ENCODE measurements around the gene CAMKK2.
"Not testable (repeated sequence)": the region's sequence is repeated elsewhere in the genome, so short reads cannot be mapped to it uniquely, and the experiment has no call there.

CAMKK2 gene

DNA sequence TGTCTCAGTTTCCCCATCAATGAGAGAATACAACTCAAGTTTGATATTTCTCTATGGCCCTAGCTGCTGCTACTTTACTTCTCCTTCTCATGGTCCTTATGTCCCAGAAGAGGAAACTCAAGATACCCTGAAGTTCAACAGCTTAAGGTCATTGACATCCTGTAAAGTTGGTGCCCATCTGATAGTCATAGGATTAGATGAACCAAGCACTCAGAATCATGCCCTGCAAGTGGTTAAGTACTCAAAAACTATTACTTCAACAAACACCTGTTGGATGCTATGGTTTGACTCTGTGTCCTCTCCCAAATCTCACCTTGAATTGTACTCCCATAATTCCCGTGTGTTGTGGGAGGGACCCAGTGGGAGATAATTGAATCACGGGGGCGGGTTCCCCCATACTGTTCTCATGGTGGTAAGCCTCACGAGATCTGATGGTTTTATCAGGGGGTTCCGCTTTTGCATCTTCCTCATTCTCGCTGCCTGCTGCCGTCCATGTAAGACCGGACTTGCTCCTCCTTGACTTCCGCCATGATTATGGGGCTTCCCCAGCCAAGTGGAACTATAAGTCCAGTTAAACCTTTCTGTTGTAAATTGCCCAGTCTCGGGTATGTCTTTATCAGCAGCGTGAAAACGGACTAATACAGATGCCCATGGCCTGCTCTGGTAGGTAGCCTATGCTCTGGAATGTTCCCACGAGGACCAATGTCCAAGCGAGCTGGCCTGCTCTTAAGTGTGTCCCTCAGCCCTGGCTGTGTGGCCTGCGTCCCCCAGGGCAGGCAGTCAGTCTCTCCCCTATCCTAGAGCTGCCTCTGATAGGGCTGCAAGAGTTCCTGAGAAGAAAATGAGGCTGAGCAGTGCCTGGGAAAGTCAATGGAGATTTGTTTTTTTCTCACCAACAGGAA lies 18.1 kb downstream of the CAMKK2 start:
- no peak for DNase-seq

DNA sequence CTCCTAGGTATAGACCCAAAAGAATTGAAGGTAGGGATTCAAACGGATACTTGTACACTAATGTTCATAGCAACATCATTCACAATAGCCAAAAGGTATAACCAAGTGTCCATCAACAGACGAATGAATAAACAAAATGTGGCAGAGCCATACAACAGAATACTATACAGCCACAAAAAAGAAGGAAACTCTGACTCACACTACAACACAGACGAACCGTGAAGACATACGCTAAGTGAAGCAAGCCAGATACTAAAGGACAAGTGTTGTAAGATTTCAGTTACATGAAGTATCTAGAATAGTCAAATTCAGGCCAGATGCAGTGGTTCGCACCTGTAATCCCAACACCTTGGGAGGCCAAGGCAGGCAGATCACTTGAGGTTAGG lies 19.1 kb downstream of the CAMKK2 start:
- DNase-seq = no peak

DNA sequence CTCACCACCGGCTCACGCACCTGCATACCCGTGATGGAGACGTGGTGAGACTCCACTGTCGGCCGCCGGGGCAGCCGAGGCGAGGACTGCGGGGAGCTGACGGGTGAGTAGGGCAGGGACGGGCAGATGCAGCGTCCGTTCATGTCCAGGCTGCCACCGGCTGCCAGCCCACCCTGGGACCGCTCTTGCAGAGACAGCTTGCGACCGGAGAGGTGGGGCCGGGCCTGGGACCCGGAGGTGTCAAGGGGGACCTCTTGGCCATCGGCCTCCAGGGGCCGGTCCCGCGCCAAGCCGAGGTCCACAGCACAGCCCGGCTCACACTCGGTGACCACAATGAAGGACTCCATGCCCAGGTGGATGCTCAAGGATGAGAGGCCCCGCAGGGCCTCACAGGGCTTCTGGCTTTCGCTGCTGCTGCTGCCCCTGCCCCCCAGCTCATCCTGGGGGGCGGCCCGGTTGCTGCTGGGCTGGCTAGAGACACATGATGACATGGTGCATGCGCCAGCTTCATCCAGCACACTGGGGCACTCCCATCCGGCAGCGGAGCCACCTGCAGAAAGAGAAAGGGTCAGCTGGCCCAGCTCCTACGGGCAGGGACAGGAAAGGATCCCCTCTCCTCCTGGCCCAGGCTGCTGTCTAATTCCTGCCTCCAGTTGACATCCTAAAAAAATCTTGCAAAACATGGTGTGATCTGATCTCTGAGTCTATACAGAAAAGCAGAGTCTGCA lies 22.3 kb downstream of the CAMKK2 start:
- DNase-seq = no peak

DNA sequence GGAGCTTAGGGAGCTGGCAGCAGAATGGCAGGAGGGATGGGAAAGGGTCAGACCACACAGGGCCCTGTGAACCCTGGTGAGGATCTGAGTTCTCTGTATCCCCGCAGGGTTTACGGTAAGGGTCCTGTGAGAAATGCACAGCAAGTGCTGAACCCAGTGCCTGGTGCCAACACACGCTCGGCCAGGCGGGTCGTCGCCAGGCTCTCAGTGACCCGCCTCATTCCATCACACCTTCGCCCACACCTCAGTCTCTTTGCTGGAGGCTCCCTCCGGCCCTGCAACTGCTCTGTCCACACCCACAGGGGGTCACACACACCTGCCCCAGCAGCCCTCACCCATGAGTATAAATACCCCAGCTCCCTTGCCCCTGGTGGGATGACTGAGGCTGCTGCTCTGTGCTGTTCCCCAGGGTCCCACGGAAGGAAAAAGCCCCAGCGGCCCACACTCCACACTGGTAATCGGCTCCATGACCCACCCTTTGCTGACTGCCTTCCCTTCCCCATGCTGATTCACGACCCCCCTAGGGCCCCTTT lies 23.1 kb downstream of the CAMKK2 start:
- DNase-seq = no peak

DNA sequence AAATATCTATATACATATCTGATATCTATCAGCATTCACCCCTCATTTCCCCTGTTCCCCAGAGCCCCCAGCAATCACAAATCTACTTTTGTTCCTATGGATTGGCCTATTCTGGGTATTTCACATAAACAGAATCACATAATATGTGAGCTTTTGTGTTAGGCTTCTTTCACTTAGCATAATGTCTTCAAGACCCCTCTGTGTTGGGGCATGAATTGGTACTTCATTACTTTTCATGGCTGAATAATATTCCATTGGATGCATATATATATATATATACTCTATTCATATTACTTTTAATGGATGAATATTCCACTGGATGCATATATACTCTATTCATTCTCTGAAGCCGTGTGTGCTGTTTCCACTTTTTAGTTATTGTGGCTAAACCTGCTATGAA lies 28.7 kb downstream of the CAMKK2 start:
- no peak for DNase-seq

DNA sequence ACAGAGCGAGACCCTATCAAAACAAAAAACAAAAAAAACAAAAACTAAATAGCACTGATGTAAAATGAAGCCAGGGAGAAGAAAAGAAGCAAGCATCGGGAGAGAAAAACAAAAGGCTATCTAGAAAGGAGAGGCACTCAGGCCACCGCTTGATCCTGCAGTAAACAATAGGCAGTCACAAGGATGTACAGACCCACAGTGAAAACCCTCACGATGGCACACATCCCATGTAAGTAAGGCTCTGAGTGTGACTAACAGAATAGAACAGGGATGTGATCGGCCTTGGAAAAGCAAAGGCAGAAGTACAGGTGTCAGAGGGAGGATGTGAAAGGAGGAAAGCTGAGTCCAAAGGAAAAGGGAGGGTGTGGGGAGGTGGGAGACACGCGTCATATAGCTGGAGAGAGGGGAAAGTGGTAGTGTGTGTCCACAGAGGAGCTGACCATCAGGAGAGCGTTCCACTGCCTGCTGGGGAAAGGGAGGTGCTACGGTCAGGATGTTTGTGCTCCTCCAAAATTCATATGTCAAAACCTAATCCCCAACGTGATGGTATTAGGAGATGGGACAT lies 31.5 kb downstream of the CAMKK2 start:
- DNase-seq = no peak

DNA sequence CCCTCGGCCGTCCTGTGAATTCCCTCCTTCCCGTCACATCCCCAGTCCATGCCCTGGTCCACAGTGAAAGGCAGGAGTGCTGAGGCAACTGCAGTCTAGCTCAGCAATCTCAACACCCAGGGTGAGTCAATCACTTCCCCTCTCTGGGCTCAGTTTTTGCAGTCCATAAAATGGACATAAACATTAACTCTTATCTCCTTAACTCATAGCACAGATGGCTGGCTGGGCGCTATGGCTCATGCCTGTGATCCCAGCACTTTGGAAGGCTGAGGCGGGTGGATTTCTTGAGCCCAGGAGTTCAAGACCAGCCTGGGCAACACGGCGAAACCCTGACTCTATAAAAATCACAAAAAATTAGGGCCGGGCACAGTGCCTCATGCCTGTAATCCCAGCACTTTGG lies 32.4 kb downstream of the CAMKK2 start:
- no peak for DNase-seq

DNA sequence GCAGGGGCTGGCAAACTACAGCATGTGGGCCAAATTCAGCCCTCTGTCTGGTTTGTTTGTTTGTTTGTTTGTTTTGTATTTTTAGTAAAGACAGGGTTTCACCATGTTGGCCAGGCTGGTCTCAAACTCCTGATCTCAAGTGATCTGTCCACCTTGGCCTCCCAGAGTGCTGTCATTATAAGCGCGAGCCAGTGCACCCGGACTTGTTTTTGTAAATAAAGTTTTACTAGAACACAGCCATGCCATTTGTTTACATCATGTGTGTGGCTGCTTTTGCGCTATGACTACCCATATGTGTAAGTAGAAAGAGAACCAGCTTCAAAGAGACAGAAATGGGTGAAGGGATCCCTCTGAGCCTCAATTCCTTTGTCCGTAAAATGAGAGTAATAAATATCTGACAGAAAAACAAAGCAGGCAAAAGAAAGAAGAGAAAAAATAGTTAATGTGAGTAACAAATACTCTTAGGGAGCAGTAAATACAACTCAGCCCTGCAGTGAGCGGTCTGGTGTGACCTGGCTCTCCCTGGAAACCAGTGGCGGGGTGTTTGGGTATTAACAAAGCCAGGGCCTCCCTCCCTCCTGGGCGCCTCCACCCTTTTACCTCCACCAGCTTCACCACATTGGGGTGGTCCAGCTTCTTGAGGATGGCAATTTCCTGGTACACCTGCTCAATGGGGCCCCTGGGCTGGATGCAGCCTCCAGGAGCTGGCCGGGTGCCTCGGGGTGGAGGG lies 33.1 kb downstream of the CAMKK2 start:
- DNase-seq = no peak

DNA sequence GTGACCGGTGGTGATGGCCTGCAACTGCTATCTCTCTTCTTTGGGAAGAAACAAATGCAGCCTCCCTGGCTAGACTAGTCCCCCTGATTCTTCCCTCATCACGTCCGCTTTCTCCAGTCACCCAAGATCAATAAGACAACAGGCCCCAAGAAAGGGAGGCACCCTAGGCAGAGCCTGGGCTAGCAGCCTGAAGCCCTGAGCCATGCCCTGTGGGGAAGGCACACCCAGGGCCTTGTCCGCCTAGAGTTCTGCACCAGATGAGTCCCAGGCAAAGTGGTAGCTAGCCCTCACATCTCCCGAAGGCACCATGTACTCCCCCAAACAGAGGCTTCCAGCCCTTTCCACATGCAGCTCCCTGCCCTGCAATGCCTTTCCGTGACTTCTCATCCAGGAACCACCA lies 35.1 kb downstream of the CAMKK2 start:
- no peak for DNase-seq

DNA sequence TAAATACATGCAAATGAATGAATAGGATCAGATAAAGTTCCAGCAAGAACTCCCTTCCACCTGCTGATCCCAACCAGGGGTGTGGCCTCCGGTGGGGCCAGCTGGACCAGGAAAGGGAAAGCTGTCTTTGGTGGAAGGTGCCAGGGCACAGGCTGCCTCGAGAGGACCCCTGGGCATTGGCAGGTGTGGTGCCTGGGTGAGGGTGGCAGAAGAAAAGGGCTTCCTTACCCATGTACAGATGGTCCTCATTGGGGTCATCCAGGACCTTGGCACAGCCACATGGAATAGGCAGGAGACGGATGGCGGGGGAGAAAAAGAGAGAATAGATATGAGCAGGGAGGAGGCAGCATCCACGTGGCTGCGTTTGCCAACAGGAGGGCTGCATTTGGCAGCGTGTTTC lies 36.4 kb downstream of the CAMKK2 start:
- DNase-seq = no peak

DNA sequence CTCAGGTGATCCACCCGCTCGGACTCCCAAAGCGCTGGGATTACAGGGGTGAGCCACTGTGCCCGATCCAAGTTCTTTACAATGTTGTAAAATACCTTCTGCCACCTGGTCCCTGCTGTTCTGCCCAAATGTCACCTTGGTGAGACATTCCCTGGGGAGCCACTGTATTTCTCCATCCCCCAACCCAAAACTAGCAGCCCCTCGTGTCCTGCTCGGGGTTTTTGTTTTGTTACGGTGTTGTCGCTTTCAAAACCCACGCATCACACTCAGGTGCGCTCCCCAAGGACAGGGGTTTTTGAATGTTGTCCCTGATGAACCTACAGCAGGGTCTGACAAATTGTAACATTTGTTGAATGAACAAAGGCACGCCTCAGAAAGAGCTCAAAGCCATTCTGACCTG lies 37.4 kb downstream of the CAMKK2 start:
- DNase-seq = no peak

DNA sequence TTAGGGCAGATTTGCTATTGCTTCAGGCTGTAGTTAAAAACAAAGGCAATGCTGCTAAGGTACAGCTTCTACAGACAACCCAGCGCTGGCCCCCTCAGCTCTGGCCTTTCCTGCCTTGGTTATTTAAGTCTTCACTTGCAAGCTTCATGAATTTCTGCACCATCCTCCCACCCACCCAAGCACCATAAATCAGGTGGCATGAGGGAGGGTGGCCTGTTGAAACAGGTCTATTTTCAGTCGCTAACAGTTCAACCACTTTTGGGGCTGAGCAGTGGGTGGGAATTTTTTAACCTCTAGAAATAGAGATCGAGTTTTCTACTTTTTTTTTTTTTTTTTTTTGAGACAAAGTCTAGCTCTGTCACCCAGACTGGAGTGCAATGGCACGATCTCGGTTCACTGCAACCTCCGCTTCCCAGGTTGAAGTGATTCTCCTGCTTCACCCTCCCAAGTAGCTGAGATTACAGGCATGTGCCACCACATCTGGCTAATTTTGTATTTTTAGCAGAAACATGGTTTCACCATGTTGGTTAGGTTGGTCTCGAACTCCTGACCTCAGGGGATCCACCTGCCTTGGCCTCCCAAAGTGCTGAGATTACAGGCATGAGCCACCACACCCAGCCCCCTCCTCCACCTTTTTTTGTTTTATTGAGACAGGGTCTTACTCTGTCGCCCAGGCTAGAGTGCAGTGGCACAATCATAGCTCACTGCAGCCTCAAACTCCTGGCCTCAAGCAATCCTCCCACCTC lies 38.6 kb downstream of the CAMKK2 start:
- not testable (repeated sequence) for DNase-seq

DNA sequence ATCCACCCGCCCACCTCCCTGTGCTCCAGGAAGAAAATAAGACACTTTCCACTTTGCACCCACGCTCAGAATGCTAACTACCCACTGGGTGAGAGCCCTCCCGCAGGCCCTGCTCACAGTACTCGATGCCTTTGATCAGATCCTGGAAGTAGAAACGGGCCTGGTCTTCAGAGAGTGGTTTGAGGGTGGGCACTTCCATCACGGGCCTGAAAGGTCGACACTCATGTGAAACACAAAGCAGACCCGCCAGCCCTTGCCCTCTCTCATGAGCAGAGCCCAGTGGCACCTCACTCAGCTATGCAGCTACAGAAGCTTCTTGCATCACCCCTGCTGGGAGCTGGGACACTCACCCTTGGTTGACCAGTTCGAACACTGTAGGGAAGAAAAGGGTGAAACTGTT lies 41.1 kb downstream of the CAMKK2 start:
- no peak for DNase-seq

DNA sequence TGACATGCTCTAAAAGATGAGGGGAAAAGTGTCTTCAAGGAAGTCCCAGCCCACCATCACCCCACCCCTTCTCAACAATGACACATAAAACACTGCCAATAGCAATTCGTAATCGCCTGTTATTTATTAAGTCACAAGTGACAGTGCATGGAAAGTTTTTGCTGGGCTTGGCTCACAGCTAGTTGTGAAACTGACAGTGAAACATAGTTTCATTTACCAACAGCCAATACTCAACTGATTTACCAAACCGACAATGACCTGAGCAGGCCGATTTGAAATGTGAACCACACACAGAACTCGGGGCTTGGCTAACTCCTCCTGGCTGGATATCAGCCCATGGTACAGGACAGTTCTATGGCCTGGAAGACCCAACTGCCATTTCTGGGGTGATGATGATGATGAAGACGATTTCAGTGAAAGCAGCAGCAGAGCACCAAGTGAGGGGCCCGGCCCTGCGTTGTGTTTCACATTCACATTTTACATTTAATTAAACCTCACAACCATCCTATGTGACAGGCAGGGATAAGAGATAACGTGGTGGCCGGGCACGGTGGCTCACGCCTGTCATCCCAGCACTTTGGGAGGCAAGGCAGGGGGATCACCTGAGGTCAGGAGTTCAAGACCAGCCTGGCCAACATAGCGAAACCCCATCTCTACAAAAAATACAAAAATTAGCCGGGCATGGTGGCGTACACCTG lies 42.7 kb downstream of the CAMKK2 start:
- no peak for DNase-seq

DNA sequence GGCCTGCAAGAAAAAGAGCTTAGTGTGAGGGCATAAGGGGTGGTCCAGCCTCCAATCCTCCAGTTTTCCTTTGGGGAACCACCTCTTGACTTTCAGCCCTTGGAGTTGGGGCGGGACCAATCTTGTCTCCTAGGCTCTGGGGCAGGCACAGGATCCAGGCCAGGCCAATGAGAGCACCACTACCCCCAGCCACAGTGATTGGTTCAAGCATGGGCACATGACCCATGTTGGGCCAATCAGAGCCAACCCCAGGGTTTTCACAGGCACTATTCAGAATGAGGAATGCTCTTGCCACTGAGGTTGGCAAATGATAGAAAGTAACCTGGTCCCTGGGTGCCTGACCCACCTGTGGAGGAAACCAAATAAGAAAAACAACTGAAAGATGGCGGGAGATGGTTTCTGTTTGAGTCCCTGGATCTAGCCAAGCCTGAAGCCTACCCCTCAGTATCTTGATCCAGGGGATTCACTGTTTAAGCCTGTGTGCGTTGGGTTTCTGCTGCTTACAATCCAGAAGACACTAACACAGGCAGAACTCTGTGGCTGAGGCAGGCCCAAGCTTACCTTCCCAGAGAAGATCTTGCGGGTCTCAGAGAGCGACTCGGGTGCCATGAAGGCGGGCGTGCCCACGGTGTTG lies 43.7 kb downstream of the CAMKK2 start:
- no peak for DNase-seq

DNA sequence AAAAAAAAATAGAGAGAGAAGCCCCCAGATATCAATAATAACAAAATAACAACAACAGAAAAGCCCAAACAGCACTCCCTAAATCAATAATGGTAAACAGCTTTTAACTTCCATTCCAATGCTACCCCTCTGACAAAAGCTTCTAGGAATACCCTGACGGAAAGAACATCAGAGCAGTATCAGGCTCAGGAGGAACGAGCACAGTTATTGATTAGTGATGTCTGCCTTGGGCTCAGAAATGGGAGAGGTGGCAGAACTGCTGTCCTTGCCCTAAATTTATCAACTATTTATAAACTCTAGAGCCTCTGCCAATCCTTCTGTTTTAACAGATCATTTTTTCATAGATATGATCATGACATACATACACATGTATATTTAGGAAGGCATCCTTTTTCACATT lies 44.7 kb downstream of the CAMKK2 start:
- no peak for DNase-seq

DNA sequence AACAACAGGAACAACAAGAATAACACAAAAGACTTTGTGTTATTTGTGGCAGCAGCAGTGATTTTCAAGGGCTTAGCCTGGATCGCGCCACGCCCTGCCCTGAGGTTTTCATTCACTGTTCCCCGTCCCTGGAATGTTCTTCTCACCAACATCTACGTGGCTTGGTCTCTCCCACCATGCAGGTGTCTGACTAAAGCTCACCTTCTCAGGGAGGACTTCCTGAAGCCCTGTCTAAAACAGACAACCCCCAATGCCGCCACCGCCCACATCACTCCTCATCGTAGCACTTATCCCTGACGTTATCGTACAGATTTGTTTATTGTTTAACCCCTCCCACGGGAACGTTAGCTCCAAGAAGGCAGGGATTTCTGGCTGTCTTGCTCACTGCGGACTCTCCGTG lies 46.1 kb downstream of the CAMKK2 start:
- no peak for DNase-seq

DNA sequence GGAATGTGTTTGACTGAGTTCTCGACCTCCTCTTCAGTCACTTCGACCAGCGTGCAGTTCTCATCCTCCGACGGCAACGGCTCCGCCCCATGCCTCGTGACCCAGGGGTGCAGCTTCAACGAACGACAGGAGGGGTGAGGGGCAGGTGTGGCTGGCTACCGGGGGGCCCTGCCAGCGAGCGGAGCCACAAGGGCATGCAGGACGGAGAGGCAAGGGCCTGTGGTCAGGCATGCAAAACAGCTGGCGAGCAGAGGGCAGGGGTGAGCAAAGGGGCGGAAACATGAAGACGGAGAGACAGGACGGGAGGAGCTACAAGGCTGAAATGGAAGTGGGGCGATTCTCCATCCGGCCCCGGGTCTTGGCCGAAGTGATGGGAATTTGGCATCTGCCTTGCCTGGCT lies 47.9 kb downstream of the CAMKK2 start:
- no peak for DNase-seq

DNA sequence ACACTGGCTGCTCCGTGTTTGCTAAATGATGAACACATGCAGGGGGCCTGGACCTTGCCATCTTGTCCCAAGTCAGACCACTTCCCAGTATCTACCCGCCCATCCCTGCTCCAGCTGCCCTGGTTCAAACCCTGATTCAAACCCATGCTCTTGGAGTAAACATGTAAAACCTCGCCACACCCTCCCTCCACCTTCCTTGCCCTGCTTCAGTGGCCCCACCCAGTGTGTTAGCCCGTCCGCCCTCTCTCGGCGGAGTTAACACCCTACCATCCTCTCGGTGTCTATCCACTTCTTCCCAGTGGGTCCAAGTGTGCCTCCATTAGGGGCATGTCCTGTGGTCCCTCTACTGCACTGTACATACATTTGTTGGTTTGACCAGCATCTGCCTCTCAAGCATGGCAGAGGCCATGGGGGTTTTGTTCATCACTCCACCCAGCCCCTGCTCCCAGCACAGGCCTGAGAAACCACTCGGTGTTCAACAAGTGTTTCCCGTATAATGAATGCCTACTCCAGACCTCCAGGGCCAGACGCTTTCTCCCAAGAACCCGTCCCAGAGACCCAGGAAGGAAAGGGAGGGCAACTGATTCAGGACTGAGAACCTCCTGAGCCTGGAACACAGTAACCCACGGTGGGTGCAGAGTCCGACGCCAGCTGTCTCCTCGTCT lies 49.5 kb downstream of the CAMKK2 start:
- DNase-seq = no peak

DNA sequence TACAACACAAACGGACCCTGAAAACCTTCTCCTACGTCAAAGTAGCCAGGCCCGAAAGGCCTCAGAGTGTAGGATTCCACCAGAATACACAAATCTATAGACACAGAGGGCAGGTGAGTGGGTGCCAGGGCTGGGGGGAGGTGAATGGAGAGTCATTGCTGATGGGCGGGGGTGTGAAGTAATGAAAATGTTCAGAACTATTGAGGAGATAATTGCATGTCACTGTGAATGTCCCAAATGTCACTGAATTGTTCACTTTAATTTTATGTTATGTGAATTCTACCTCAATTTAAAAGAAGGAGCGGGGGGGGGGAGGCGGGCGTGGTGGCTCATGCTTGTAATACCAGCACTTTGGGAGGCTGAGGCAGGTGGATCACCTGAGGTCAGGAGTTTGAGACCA lies 50.6 kb downstream of the CAMKK2 start:
- DNase-seq = no peak

DNA sequence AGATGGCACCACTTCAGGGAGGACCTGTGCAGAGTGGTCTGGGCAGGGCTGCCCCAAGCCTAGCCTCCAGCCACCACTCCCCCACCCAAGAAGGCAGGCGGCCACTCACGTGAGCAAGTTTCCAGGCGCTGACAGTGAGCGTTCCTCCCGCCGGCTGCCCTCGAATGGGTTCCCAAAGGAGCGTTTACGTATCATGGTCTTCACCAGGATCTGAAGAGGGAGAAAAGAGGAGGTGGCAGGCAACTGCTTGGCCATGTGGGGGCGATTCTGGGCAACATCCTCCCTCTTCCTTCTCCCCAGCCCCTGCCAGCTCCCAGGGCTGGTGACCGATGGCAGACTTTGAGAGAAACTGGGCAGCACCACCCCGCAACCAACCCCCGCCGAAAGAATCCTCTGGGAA lies 51.5 kb downstream of the CAMKK2 start:
- DNase-seq = no peak

Data from NCI-H446 treated with DMSO at 0.1 percent for 48 hours (cell line).